ENCODE measurements around the gene TMEM221.

- TF ChIP-seq POLR2AphosphoS5 (IDR thresholded peaks at IDR 0.05), result peak; percentile 54 to 76 (median 63)
- peak in 3 of 11 experiments; percentile 19 to 29 (median 24) for TF ChIP-seq CTCF (IDR thresholded peaks at IDR 0.05 in 8 of 11, conservative IDR thresholded peaks at IDR 0.05 in 3 of 11)
- peak in 1 of 3 donors; percentile 42 for TF ChIP-seq POLR2A (IDR thresholded peaks at IDR 0.05)
Observed at GRCh38 chr19:17405250-17406045, 43.0 kb downstream of the TMEM221 start, which contains the start of gene BST2.

All from spleen (tissue), 7 donors.